Tibial artery (tissue), 4 donors: ENCODE data around the gene VTI1B.
"Not testable (repeated sequence)": the region's sequence is repeated elsewhere in the genome, so short reads cannot be mapped to it uniquely, and the experiment has no call there.

Experiments
- DNase-seq, 2 donors: peaks; one replicate each; pipeline ENCODE4 v3.0.0-alpha.2; 2019
- H3K27ac ChIP-seq, 2 donors: fragments of 200-600 bp; sonication (generic) in 1 of 2; 1 replicate in 1 of 2; 2 replicates in 1 of 2; pipeline ENCODE4 v1.5.1; 2018 to 2019; ENCODE audit warnings: mild to moderate bottlenecking in 1 of 2
- H3K27me3 ChIP-seq, 2 donors: fragments of 200-600 bp; sonication (generic) in 1 of 2; one replicate each; pipeline versions ENCODE4 v1.5.1 to v1.6.0; 2016 to 2019
- H3K36me3 ChIP-seq, 3 donors: fragments of 200-600 bp; sonication (generic) in 2 of 3; one replicate each; pipeline ENCODE4 v1.5.1; 2016 to 2019; ENCODE audit warnings: mild to moderate bottlenecking in 2 of 3
- H3K4me1 ChIP-seq, 4 donors: fragments of 200-600 bp; sonication (generic) in 2 of 4; 1 replicate in 3 of 4; 2 replicates in 1 of 4; pipeline ENCODE4 v1.5.1; 2016 to 2019
- H3K4me3 ChIP-seq, 2 donors: fragments of 200-600 bp; sonication (generic) in 1 of 2; 1 replicate in 1 of 2; 2 replicates in 1 of 2; pipeline ENCODE4 v1.5.1; 2018 to 2019; ENCODE audit warnings: mild to moderate bottlenecking in 2 of 2
- H3K9me3 ChIP-seq, 3 donors: fragments of 200-600 bp; sonication (generic) in 1 of 3; one replicate each; pipeline ENCODE4 v1.5.1; 2016 to 2019
- CTCF ChIP-seq, 2 experiments: fragments of 200-600 bp in 1 of 2; fragments of 450-650 bp in 1 of 2; IDR thresholded peaks; one replicate each; pipeline ENCODE4 v1.5.1; 2017 to 2019; ENCODE audit warnings: antibody characterized with exemption in 2 of 2, mild to moderate bottlenecking in 1 of 2, moderate library complexity in 1 of 2
- intact Hi-C: fragments of 100-400 bp; cut with DNase I; formaldehyde crosslinking; loops from one replicate; pipeline ENCODE4 v1.15.0; 2023; ENCODE audit warnings: low total_unique reads

The VTI1B gene

GRCh38 chr14:67610491-67610890 is 63.9 kb downstream of the VTI1B start:
- intact Hi-C loops = loop anchor here (10.0 kb wide), 1 partner anchor 94 kb away; the partner anchor contains the start of gene RDH12
- H3K4me1 ChIP-seq = no peaks in the 10 kb centered on the region
- no peaks in the 10 kb centered on the region for H3K9me3 ChIP-seq
- H3K4me3 ChIP-seq = no peak overlapping the region
- H3K27ac ChIP-seq = no peak overlapping the region
- no peak for DNase-seq
- peaks cover 0 to 15% of the 10 kb centered on the region in 2 donors for H3K27me3 ChIP-seq
- TF ChIP-seq CTCF (IDR thresholded peaks at IDR 0.05) = no peak
- no peaks in the 10 kb centered on the region for H3K36me3 ChIP-seq

GRCh38 chr14:67609642-67610310 is 64.7 kb downstream of the VTI1B start:
- H3K4me3 ChIP-seq = no peak overlapping the region
- no peaks in the 10 kb centered on the region for H3K4me1 ChIP-seq
- peaks cover 0 to 15% of the 10 kb centered on the region in 2 donors for H3K27me3 ChIP-seq
- H3K9me3 ChIP-seq = no peaks in the 10 kb centered on the region
- H3K36me3 ChIP-seq = no peaks in the 10 kb centered on the region
- TF ChIP-seq CTCF (IDR thresholded peaks at IDR 0.05) = no peak
- DNase-seq = no peak
- H3K27ac ChIP-seq = no peak overlapping the region
- intact Hi-C loops = loop anchor here (10.0 kb wide), 1 partner anchor 95 kb away; the partner anchor contains the start of gene RDH12

- no peaks in the 10 kb centered on the region for H3K9me3 ChIP-seq
- peaks cover 0 to 15% of the 10 kb centered on the region in 2 donors for H3K27me3 ChIP-seq
- H3K4me3 ChIP-seq = no peak overlapping the region
- H3K36me3 ChIP-seq = no peaks in the 10 kb centered on the region
- no peaks in the 10 kb centered on the region for H3K4me1 ChIP-seq
- DNase-seq = no peak
- TF ChIP-seq CTCF (IDR thresholded peaks at IDR 0.05) = no peak
- intact Hi-C loops = no loop called here
- no peak overlapping the region for H3K27ac ChIP-seq
Measured at GRCh38 chr14:67607646-67608045, 66.8 kb downstream of the VTI1B start.

GRCh38 chr14:67602995-67603545 is 71.4 kb downstream of the VTI1B start:
- Histone ChIP-seq H3K27me3 (peaks cover 0 to 4% of the 10 kb centered on the region in 2 donors), H3K27ac (no peak overlapping the region), H3K4me1 (peaks cover 0 to 19% (median 3%) of the 10 kb centered on the region in 4 donors), H3K4me3 (no peak overlapping the region), H3K36me3 (no peaks in the 10 kb centered on the region), H3K9me3 (no peaks in the 10 kb centered on the region)
- intact Hi-C loops = no loop called here
- TF ChIP-seq CTCF (IDR thresholded peaks at IDR 0.05) = no peak
- no peak for DNase-seq

- Histone ChIP-seq H3K4me3 (no peak overlapping the region), H3K9me3 (no peaks in the 10 kb centered on the region), H3K27ac (no peak overlapping the region), H3K36me3 (no peaks in the 10 kb centered on the region), H3K4me1 (peaks cover 0 to 19% (median 3%) of the 10 kb centered on the region in 4 donors), H3K27me3 (peaks cover 0 to under 1% of the 10 kb centered on the region in 2 donors)
- no peak for TF ChIP-seq CTCF (IDR thresholded peaks at IDR 0.05)
- no peak for DNase-seq
- intact Hi-C loops = no loop called here
Measured at GRCh38 chr14:67602076-67602475, 72.4 kb downstream of the VTI1B start.

- Histone ChIP-seq H3K27ac (peak overlapping the region; percentile 87 to 93), H3K4me3 (peak overlapping the region; percentile 86 to 92)
- intact Hi-C loops = not testable (repeated sequence)
Measured at GRCh38 chr14:67600562-67600974, 73.9 kb downstream of the VTI1B start.

More at GRCh38 chr14:67600562-67600974, 73.9 kb downstream of the VTI1B start:
- DNase-seq, H3K9me3 ChIP-seq, H3K27me3 ChIP-seq, H3K36me3 ChIP-seq: not testable (repeated sequence)
- peaks cover 0 to 19% (median 3%) of the 10 kb centered on the region in 4 donors for H3K4me1 ChIP-seq
